A549 (cell line): ENCODE data around the gene GPR139. TPM values are rescaled to one million over a fixed set of nuclear protein-coding genes. Genes with fewer than 3 reads are reported as not detected.
A peak's percentile ranks its signal among the peaks of the same experiment; 100 is the strongest.

Experiments used
- ATAC-seq, 2 experiments: fragments of 200-7000 bp in 1 of 2; fragments of >200 bp in 1 of 2; cut with Nextera tagmentation in 1 of 2; cut with Tn5 transposase in 1 of 2; 3 replicates each; pipeline versions ENCODE4 v1.8.0 to v1.9.1; 2018 to 2020; ENCODE audit warnings: mild to moderate bottlenecking in 1 of 2, moderate library complexity in 1 of 2
- CTCF ChIA-PET: fragments of 300-600 bp; sonication (Branson Sonifier 250); formaldehyde crosslinking; extraction: SDS; loops from one replicate; lab custom pipeline; 2021; ENCODE audit warnings: antibody characterized with exemption, inconsistent platforms; lab: Yijun Ruan, JAX
- POLR2A ChIA-PET: fragments of 350-600 bp; formaldehyde crosslinking; extraction: SDS; loops from one replicate; lab custom pipeline; 2021; ENCODE audit warnings: antibody characterized with exemption, inconsistent platforms; lab: Yijun Ruan, JAX
- DNase-seq, 2 experiments: peaks; one replicate each; pipeline versions ENCODE4 v3.0.0 to v3.0.0-alpha.2; 2011 to 2016; ENCODE audit warnings: low read depth in 1 of 2, low spot score in 1 of 2
- FAIRE-seq: peaks from 2 replicates; lab custom pipeline; 2011; peaks lifted over from hg19 to GRCh38; lab: Jason Lieb, UNC
- H3K27ac ChIP-seq, 2 experiments: fragments of >200 bp; sonication (Bioruptor Twin); formaldehyde crosslinking; 3 replicates each; pipeline ENCODE4 v1.5.1; 2016 to 2017
- H3K4me1 ChIP-seq: fragments of >200 bp; sonication (Bioruptor Twin); formaldehyde crosslinking; 3 replicates; pipeline ENCODE4 v1.6.1; 2016
- H3K4me2 ChIP-seq: fragments of >200 bp; sonication (Bioruptor Twin); formaldehyde crosslinking; 3 replicates; pipeline ENCODE4 v1.6.1; 2016
- H3K4me3 ChIP-seq: fragments of >200 bp; sonication (Bioruptor Twin); formaldehyde crosslinking; 3 replicates; pipeline ENCODE4 v1.5.1; 2016
- H3K9me3 ChIP-seq: fragments of >200 bp; sonication (Bioruptor Twin); formaldehyde crosslinking; 3 replicates; pipeline ENCODE4 v1.6.1; 2016
- CBX2 ChIP-seq: fragments of 200-600 bp; sonication (generic); IDR thresholded peaks from 2 replicates; pipeline ENCODE4 v1.6.1; 2016; ENCODE audit warnings: low read depth, mild to moderate bottlenecking, borderline replicate concordance
- EP300 ChIP-seq, 2 experiments: fragments of >200 bp; sonication (Bioruptor Twin); formaldehyde crosslinking; IDR thresholded peaks; 2 replicates in 1 of 2; 3 replicates in 1 of 2; pipeline ENCODE4 v1.6.1; 2016 to 2017
- FOSB ChIP-seq: fragments of 250-450 bp; sonication (Bioruptor Pico); IDR thresholded peaks from 2 replicates; pipeline ENCODE4 v1.5.0; 2020; ENCODE audit warnings: mild to moderate bottlenecking, moderate library complexity
- FOSL2 ChIP-seq, 2 experiments: fragments of 450-650 bp in 1 of 2; fragments of >200 bp in 1 of 2; sonication (Bioruptor Twin) in 1 of 2; formaldehyde crosslinking; IDR thresholded peaks; 2 replicates each; pipeline versions ENCODE4 v1.5.0 to v1.6.1; 2016 to 2020; ENCODE audit warnings: mild to moderate bottlenecking in 1 of 2, moderate library complexity in 1 of 2
- HDAC2 ChIP-seq: fragments of 200-600 bp; sonication (generic); IDR thresholded peaks from 2 replicates; pipeline ENCODE4 v1.6.1; 2016
- HEYL ChIP-seq: fragments of 250-450 bp; sonication (Bioruptor Pico); IDR thresholded peaks from 2 replicates; pipeline ENCODE4 v1.8.0; 2021; ENCODE audit warnings: mild to moderate bottlenecking, moderate library complexity
- HMGXB4 ChIP-seq: fragments of 250-450 bp; sonication (Bioruptor Pico); IDR thresholded peaks from 2 replicates; pipeline ENCODE4 v1.5.0; 2021; ENCODE audit warnings: mild to moderate bottlenecking, moderate library complexity, borderline replicate concordance
- JUN ChIP-seq, 2 experiments: fragments of >200 bp; sonication (Bioruptor Twin); formaldehyde crosslinking; IDR thresholded peaks; 2 replicates in 1 of 2; 3 replicates in 1 of 2; pipeline ENCODE4 v1.6.1; 2016 to 2017
- KDM5A ChIP-seq: fragments of 200-600 bp; sonication (generic); IDR thresholded peaks from 2 replicates; pipeline ENCODE4 v1.6.1; 2016; ENCODE audit warnings: antibody characterized with exemption, mild to moderate bottlenecking
- MAFK ChIP-seq: fragments of 450-650 bp; IDR thresholded peaks from 2 replicates; pipeline ENCODE4 v1.6.1; 2014; ENCODE audit not compliant: partially characterized antibody
- NPAS2 ChIP-seq: fragments of 250-450 bp; sonication (Bioruptor Pico); IDR thresholded peaks from 2 replicates; pipeline ENCODE4 v1.8.0; 2022; ENCODE audit warnings: mild to moderate bottlenecking, moderate library complexity, borderline replicate concordance
- NR3C1 ChIP-seq: fragments of >200 bp; sonication (Bioruptor Twin); formaldehyde crosslinking; IDR thresholded peaks from 3 replicates; pipeline ENCODE4 v1.6.1; 2017
- POLR2AphosphoS2 ChIP-seq: conservative IDR thresholded peaks from 2 replicates; pipeline ENCODE4 v1.6.1; 2012; ENCODE audit warnings: low read length, improper control_type of control experiment, inconsistent platforms
- RAD21 ChIP-seq, 2 experiments: fragments of >200 bp in 1 of 2; sonication (Bioruptor Twin) in 1 of 2; formaldehyde crosslinking in 1 of 2; IDR thresholded peaks in 1 of 2; conservative IDR thresholded peaks in 1 of 2; 2 replicates in 1 of 2; 3 replicates in 1 of 2; pipeline ENCODE4 v1.6.1; 2012 to 2018; ENCODE audit warnings: inconsistent platforms in 1 of 2
- RCOR1 ChIP-seq: fragments of 150-350 bp; IDR thresholded peaks from 2 replicates; pipeline ENCODE4 v1.6.1; 2014; ENCODE audit warnings: antibody characterized with exemption, low read length, low read depth
- RFX5 ChIP-seq: fragments of 450-650 bp; IDR thresholded peaks from 2 replicates; pipeline ENCODE4 v1.7.1; 2014; ENCODE audit warnings: antibody characterized with exemption, mild to moderate bottlenecking, moderate library complexity
- WGBS: methylation state at CpG from one replicate; pipeline ENCODE4 v1.1.6; 2017; ENCODE audit errors: missing lambda C conversion rate; 5-methylcytosine and 5-hydroxymethylcytosine counted together
- polyA plus RNA-seq, 4 experiments: library from polyadenylated mRNA; depleted of rRNA in 3 of 4; stranded (reverse); fragments of >200 nt; fragmentation: RNase III in 1 of 4; extraction: RNeasy Plus Mini Kit Qiagen cat#74134 plus additional on column Dnase treatment in 1 of 4; gene quantifications; 2 replicates in 3 of 4; 3 replicates in 1 of 4; pipeline ENCODE4 v1.2.3, GENCODE V29; 2011 to 2017
- TF ChIP-seq, protein P1 (sequence below): IDR thresholded peaks from 2 replicates; pipeline ENCODE4 v1.6.1; 2012
- TF ChIP-seq, protein P2 (sequence below): fragments of 150-350 bp; IDR thresholded peaks from 2 replicates; pipeline ENCODE4 v1.6.1; 2014; ENCODE audit warnings: low read depth, mild to moderate bottlenecking, low read length

The GPR139 gene
- polyA plus RNA-seq, 2 of the 4 experiments (the other 2 are of a cell fraction), result not detected

GRCh38 chr16:20020083-20020482 is 53.6 kb downstream of the GPR139 start:
- H3K27ac ChIP-seq, result no peak overlapping the region
- DNase-seq (no peak), FAIRE-seq (no peak), ATAC-seq (no peak)
- no peak overlapping the region for H3K4me2 ChIP-seq
- H3K4me1 ChIP-seq, result no peaks in the 10 kb centered on the region
- ChIA-PET POLR2A (no interaction called here), CTCF (no interaction called here)
- no peak for TF ChIP-seq EP300 (IDR thresholded peaks at IDR 0.05)
- TF ChIP-seq, protein P1, sequence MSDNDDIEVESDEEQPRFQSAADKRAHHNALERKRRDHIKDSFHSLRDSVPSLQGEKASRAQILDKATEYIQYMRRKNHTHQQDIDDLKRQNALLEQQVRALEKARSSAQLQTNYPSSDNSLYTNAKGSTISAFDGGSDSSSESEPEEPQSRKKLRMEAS, result no peak
- no peak for TF ChIP-seq JUN (IDR thresholded peaks at IDR 0.05)
- TF ChIP-seq RAD21 (conservative IDR thresholded peaks at IDR 0.05 in 1 of 2, IDR thresholded peaks at IDR 0.05 in 1 of 2), result no peak
- TF ChIP-seq POLR2AphosphoS2, result no peak
- TF ChIP-seq HDAC2, result no peak
- TF ChIP-seq KDM5A, result no peak
- TF ChIP-seq NPAS2 (CRISPR knock-in tag), result no peak
- TF ChIP-seq NR3C1, result no peak
- TF ChIP-seq CBX2, result no peak
- TF ChIP-seq HEYL (CRISPR knock-in tag), result no peak
- WGBS, result 0% methylated on average over 1 of the region's 1 CpG
- H3K9me3 ChIP-seq, result no peaks in the 10 kb centered on the region
- no peak overlapping the region for H3K4me3 ChIP-seq

- ChIA-PET CTCF (no interaction called here), POLR2A (no interaction called here)
- DNase-seq (no peak), FAIRE-seq (no peak), ATAC-seq (no peak)
- H3K4me1 ChIP-seq, result no peaks in the 10 kb centered on the region
- no peak overlapping the region for H3K4me2 ChIP-seq
- no peak overlapping the region for H3K27ac ChIP-seq
- WGBS, result 3% methylated on average over 7 of the region's 7 CpGs
- no peaks in the 10 kb centered on the region for H3K9me3 ChIP-seq
- H3K4me3 ChIP-seq, result no peak overlapping the region
- TF ChIP-seq RFX5 (no peak), FOSL2 (IDR thresholded peaks at IDR 0.05) (no peak), FOSL2 (CRISPR knock-in tag; IDR thresholded peaks at IDR 0.05) (no peak), RCOR1 (no peak), HEYL (CRISPR knock-in tag) (no peak), MAFK (no peak)
- TF ChIP-seq, protein P2, sequence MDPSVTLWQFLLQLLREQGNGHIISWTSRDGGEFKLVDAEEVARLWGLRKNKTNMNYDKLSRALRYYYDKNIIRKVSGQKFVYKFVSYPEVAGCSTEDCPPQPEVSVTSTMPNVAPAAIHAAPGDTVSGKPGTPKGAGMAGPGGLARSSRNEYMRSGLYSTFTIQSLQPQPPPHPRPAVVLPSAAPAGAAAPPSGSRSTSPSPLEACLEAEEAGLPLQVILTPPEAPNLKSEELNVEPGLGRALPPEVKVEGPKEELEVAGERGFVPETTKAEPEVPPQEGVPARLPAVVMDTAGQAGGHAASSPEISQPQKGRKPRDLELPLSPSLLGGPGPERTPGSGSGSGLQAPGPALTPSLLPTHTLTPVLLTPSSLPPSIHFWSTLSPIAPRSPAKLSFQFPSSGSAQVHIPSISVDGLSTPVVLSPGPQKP, result no peak
Observed at GRCh38 chr16:20016234-20016633, 57.5 kb downstream of the GPR139 start.

DNA sequence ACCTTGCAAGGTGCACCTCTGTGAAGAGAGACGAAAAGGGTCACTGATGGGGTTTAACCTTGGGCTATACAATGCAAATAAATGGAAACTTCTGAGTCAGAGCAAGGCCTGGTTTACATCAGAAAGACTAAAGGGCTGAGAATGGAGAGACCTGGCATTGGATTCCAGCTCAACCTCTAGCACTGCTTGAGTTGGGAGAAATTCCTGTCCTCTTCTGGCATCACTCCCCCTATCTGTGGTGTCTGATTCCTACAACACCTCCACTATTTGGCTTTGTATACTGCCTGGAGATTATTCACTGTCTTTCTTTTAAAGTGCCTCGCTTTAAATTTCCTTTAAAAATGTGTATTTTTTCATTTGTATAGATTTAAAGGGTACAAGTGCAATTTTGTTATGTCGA is 68.8 kb downstream of the GPR139 start:
- Histone ChIP-seq H3K4me3 (no peak overlapping the region), H3K4me1 (no peaks in the 10 kb centered on the region), H3K4me2 (no peak overlapping the region), H3K27ac (no peak overlapping the region), H3K9me3 (no peaks in the 10 kb centered on the region; the same call in 2 of the 3 replicates)
- 2% methylated on average over 3 of the region's 3 CpGs for WGBS
- FAIRE-seq, result no peak
- CTCF ChIA-PET, result interaction anchor here (1.2 kb wide), 1 partner anchor 12 kb away, joined by 3 read pairs; no protein-coding TSS in a partner anchor
- TF ChIP-seq FOSB (CRISPR knock-in tag) (no peak), HMGXB4 (CRISPR knock-in tag) (no peak), NR3C1 (no peak)
- TF ChIP-seq, protein P1, result no peak
- no peak for DNase-seq
- POLR2A ChIA-PET, result no interaction called here
- peak; percentile 39 to 48; a peak in 1 of 6 replicates for ATAC-seq
